Measurements from ENCODE around the gene ENG. TPM values are rescaled to one million over a fixed set of nuclear protein-coding genes. Genes with fewer than 3 reads are reported as not detected.
"Not testable (repeated sequence)": the region's sequence is repeated elsewhere in the genome, so short reads cannot be mapped to it uniquely, and the experiment has no call there.

Gene ENG
- total RNA-seq, 1 experiment from 2014 or later = 46.1 TPM

GRCh38 chr9:127878652-127879390, 24.4 kb upstream of the ENG start:
- DNase-seq (ENCODE audit: low read depth) = no peak

- DNase-seq (ENCODE audit: low read depth) = no peak
Observed at GRCh38 chr9:127878001-127878651, 23.7 kb upstream of the ENG start.

DNA sequence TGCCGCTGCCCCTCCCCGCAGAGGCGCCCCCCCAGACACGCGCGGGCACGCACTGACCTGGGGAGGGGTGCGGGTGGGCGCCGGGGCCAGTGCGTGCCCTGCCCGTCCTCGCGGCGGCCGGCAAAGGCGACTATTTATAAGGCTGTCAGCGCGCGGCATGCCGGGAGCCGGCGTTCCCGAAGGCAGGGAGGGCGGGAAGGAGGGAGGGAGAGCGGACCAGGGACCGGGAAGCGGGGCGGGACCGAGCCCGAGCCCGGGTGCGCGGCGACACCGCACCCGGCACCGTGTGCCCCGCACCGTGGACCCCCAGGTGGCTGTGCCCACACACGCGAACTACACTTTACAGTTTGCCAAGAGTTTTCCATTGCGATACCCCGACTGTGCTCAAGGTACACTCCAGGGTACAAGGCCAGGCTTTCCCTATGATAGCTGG, 23.1 kb upstream of the ENG start, which contains the start of gene AK1:
Gene AK1 (minus strand): TSS at position 110 of the 433 bp plus-strand sequence. CDS start 3,058 bp downstream, outside the sequence.
- DNase-seq (ENCODE audit: low read depth) = peak; percentile 69

GRCh38 chr9:127876764-127877562, 22.5 kb upstream of the ENG start:
- no peak for DNase-seq (ENCODE audit: low read depth)

DNA sequence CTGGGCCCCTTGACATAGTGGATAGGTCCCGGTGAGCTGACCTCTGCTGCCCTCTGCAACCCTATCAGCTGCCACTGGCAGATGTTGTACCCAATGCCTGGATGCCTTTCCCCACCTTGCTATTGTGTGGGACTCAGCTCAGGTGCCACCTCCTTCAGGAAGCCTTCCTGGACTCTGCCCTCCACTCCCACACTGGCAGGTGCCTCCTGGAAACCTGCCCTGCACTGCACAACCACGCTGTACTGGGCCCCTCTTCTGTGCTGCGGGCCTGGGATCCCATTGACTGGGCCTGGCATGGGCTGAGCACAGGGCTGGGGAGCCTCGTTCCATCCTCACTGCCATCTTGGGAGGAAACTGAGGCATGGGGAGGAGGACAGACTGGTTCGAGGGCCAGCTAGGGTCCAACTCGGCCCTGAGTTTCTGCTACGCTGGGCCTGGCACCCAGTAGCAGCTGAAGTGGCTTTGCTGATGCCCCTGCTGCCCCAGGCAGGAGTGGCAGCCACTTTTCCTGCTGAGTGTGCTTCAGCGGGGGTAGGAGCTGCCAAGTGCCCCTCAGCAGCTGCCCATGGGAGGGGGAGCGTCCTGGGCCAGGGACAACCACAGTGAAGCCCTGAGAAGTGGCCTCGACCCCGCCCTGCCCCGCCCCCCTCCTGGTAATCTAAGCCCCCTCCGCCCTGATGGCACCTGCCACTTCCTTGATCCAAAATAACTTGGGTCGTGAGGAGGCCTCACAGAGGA, 21.7 kb upstream of the ENG start:
- no peak for DNase-seq (ENCODE audit: low read depth)

DNA sequence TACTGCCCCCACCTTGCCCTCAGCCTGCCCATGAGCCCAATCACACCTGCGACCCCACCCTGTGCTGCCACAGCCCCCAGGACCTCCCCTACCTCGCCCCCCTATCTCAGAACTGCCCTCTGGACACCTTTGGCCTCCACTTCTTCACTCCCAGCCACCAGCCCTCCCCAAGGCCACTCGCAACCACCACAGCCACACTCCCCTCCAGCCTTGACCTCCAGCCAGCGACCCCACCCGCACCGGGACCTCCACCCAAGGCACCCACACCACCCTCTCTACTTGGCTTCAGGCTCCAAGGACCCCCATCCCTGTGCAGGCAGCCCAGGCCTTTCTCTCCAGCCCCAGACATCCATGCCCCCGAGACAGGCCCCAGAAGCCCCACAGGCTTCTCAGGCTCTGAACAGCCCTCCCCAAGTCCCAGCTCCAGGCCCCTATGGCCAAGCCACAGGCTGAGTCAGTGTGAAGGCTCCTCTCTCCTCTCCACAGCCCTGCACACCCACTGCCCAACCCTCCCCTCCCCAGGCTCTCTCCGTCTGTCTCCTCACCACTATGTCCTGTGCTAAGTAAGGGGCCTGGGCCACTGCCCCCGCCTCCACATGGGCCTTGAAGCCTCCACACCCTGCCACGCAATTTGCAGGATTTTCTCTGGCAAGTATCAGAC, 21.0 kb upstream of the ENG start:
- DNase-seq (ENCODE audit: low read depth) = peak; percentile 55

DNA sequence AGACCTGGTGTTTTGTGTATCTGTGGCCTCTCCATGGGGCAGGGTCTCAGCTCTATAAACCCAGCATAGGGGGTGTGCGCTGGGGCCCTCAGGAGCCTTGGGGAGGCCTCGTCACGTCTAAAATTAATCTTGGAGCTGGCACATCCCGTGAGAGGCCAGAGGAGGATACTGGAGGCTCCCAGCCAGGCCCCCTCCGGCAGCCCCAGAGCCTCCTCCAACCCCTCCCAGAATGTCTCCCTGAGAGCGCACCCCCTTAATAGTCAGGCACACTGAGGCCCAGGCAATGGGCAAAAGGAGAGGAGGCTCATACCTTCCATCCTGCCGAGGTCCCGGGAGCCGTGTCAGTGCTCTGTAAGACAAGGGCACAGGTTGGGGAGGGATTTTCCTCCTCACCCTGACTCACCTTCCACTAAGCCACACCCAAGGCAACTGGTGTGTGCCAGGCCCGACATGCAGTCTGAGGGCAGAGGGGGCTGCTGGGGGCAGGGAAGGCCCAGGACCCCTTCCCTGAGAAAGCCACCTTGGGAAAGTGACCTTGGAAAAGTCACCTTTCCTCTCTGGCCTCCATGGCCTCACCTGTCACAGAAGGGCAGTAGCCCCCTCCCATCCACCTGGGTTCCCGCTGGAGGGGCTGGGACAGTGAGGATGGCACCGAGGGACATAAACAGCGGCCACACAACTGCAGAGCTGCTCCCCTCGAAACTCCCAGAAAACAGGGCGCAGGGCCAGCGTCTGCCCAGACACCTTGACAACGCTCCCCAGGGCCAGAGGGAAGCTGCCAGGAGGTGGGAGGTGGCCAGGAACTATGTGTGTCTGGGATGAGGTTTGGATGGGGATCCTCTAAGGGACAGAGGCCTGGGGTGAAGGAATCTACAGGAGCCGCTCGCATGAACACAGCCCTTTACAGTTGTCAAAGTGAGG, 20.1 kb upstream of the ENG start:
- no peak for DNase-seq (ENCODE audit: low read depth)

DNA sequence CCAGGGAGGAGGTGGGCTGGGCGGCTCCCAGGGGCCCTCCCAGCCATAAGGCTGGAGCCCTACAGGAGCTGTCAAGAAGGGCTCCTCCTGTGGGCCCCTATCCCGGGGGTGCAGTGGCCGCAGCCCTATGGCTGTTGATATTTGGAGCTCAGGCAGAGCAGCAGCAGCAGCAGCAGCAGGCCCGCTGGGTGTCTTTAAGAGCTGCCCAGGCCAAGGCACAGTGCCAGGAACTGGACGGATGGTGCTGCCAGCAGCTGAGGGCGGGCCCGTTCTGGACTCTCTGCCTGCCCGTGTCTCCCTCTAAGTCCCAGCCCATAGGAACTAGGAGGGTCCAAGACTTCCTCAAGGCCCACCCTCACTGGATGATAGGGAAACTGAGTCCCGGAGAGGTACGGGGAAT, 19.4 kb upstream of the ENG start:
- peak; percentile 36 for DNase-seq (ENCODE audit: low read depth)

DNA sequence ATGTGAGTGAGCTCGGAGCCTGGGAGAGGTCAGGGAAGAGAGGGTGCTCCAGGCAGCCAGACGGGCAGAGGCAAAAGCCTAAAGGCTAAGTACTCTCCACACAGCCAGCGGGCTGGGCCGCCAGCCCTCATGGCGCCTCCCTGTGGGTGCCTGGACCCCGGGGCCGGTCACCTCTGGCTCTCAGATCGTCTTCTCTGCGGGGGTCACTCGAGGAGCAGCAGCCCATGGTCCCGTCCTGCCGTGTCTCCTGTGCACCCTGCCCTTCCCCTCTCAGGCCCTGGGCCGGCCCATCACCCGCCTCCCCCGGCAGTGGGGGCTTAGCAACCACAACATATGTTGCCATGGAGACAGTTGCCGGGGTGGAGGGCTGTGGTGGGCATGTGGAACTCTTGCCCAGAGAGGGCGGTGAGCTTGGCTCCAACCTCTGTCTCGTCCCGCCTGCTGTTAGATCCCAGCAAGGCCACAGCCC, 18.8 kb upstream of the ENG start:
- DNase-seq (ENCODE audit: low read depth) = no peak

DNA sequence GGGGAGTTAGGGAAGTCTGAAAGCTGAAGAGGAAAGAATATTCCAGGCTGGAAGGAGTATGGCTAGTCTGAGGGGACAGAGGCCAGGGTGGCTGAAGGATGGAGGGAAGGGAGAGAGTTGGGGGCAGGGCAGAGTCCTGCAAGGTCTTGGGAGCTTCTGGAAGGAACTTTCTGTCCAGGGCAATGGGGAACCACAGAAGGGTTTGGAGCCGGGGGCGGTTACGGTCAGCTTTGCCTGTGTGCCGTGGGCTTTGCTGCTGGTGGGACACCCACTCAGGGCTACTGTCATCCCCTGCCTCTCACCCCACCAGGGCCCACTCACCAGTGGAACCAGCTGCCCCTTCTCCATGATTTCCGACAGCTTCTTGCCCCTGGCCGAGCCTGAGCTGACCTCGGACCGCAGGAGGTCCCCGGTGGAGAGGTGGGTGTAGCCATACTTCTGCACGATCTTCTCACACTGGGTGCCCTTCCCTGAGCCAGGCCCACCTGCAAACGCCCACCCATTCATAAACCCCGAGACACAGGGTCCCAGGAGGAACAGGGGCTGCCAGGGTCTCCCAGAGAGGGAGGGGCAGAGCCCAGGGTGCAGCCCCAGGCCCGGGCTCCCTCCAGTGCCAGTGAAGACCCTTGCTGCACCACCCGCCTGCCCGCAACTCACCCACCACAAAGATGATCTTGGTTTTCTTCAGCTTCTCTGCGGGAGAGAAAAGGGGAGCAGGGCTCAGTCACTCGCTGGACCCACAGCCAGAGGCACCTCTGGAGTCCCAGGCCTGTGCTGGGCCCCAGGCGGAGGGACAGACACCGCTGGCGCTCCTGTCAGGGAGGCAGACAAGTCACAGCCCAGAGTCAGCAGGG, 18.1 kb upstream of the ENG start:
- DNase-seq (ENCODE audit: low read depth) = no peak

- DNase-seq (ENCODE audit: low read depth) = no peak
Observed at GRCh38 chr9:127871531-127871930, 17.1 kb upstream of the ENG start.

DNA sequence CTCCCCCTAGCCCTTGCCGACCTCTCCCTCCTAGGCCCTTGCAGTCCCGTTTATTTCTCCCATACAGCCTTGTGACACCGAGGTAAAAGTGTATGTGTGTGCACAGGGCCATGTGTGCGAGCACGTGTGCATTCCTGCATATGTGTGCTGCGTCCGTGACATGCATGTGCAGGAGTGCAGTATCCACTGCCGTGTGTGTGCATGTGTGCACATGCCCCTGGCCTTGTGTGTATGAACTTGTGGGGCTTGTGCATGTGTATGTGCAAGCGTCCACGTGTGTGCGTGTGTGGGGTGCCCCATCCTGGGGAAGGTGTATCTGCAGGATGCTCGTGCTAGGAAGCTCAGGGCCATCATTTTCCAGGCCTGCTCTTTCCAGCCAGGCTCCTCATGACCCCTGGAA, 16.4 kb upstream of the ENG start:
- DNase-seq (ENCODE audit: low read depth) = no peak

DNA sequence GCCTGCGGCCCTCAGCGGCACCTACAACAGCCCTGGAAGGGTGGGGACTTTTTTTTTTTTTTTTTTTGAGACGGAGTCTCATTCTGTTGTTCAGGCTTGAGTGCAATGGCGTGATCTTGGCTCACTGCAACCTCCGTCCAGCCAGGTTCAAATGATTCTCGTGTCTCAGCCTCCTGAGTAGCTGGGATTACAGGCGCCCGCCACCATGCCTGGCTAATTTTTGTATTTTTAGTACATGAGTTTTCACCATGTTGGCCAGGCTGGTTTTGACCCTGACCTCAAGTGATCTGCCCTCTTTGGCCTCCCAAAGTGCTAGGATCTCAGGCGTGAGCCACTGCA, 15.7 kb upstream of the ENG start:
- DNase-seq (ENCODE audit: low read depth) = not testable (repeated sequence)

DNA sequence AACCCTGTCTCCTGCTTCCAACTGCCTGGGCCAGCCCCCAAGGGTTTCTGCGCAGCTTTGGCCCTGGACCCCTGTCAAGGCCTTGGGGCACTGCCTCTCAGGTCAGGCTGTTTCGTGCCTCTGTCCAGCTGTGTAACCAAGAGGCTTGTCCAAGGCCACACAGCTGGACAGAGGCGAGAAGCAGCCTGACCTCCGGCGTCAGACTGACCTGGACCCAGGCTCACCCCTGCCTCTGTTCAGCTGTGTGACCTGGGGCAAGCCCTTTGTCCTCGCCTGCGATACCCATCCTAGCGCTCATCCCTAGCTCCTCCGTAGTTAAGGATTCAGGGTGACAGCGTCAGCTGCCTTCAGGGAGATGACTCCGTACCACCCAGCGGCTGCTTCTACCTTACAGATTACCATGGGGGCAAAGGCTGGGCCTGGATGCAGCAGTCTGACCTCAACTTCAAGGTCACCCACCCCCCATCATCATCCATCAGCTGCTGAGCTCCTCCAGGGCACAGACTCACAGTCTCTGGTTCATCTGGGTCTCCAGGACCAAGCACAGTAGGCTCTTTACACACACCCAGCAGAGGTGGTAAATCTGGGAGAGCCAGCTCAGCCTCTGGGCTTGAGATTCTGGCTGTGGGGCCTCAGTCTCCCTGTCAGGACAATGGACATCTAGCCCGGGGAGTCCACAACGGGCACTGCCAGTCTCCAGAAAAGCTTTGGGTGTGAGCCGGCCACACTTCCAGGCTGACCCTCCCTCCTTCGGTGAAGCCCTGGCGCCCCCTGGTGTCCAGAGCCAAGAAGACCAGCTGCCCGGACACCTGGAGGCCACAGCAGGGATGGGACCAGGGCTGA, 15.1 kb upstream of the ENG start:
- peak; percentile 84 for DNase-seq (ENCODE audit: low read depth)

- DNase-seq (ENCODE audit: low read depth) = no peak
Observed at GRCh38 chr9:127868278-127868902, 13.9 kb upstream of the ENG start.

DNA sequence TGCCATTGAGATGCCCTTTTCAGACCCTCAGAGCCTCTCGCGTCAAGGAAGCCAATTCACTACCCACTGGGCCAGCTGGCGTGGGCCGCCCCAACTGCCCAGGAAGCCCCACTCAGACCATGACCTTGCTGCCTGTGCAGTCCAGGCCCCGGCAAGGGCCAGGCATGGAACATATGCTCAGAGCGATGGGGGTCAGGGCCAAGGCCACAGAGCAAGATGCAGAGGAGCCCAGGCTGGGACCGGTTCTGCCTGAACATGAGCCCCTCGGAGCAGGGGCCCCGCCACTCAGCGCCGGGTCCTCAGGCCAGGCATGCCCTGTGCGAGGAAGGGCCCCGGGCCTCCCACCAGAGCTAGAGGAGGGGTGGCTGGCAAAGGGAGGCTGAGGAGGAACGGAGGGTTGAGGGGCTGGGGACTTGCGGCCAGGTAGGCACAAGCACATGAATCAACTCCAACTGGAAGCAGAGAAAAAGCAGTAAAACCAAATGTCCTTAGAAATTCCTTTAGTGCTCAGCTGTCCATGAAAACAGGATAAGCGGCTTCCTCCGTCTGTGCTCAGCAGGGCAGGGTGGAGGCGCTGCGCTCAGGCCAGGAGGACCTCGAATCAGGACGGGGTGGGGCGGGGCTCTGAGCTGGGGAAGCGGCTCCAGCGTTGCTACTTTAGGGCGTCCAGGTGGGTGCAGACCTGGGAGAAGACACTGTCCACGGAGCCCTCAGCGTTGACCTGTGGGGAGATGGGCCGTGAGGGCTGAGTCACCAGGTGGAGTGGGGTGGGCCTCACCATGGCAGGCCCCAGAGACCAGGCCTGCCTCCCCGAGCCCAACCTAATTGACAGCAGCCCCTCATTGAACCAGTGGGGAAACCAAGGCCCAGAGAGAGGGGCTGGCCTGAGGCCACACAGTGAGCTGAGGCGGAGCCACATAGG, 13.2 kb upstream of the ENG start:
- DNase-seq (ENCODE audit: low read depth) = no peak

DNA sequence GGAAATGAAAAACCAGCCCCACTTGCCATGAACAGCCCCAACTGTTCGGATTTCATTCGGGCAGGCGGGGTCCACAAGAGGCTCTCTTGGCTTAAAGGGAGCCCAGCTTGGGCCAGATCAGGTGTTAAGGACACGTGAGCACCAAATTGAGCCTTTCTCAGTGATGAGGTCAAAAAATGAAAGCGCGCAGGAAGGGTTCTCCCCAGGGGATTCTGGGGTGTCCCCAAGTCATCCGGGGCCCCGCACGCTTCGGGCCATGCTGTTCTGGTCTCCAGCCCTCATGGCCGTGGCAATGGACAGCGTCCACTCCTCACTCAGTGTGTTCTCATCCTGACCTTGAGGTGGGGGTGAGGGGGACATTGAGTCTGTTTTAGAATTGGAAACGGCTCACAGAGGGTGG, 12.1 kb upstream of the ENG start:
- DNase-seq (ENCODE audit: low read depth) = no peak

Data from M059J (cell line).